GM12892 (cell line): ENCODE data around the gene PRKAG2.

Experiments used
- POLR2A ChIP-seq: IDR thresholded peaks from 2 replicates; pipeline ENCODE4 v1.6.1; 2011; ENCODE audit warnings: low read depth, low read length, control low read depth
- TAF1 ChIP-seq: IDR thresholded peaks from 2 replicates; pipeline ENCODE4 v1.6.1; 2011; ENCODE audit warnings: low read depth, mild to moderate bottlenecking, control low read depth, low read length, borderline replicate concordance

GRCh38 chr7:151783958-151784575 is 92.8 kb downstream of the PRKAG2 start:
- no peak for TF ChIP-seq POLR2A
- TF ChIP-seq TAF1: no peak
